Measurements from ENCODE around the gene IFI27L2.

GRCh38 chr14:94114589-94115057, 14.8 kb downstream of the IFI27L2 start:
- TF ChIP-seq, protein P1, sequence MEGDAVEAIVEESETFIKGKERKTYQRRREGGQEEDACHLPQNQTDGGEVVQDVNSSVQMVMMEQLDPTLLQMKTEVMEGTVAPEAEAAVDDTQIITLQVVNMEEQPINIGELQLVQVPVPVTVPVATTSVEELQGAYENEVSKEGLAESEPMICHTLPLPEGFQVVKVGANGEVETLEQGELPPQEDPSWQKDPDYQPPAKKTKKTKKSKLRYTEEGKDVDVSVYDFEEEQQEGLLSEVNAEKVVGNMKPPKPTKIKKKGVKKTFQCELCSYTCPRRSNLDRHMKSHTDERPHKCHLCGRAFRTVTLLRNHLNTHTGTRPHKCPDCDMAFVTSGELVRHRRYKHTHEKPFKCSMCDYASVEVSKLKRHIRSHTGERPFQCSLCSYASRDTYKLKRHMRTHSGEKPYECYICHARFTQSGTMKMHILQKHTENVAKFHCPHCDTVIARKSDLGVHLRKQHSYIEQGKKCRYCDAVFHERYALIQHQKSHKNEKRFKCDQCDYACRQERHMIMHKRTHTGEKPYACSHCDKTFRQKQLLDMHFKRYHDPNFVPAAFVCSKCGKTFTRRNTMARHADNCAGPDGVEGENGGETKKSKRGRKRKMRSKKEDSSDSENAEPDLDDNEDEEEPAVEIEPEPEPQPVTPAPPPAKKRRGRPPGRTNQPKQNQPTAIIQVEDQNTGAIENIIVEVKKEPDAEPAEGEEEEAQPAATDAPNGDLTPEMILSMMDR (IDR thresholded peaks at IDR 0.05), result no peak
- no peak for TF ChIP-seq POLR2A (IDR thresholded peaks at IDR 0.05)
